22Rv1 (cell line): ENCODE measurements around the gene TSHZ1.

ENCODE experiments used
- ZFX ChIP-seq: fragments of 450-650 bp; IDR thresholded peaks from 2 replicates; pipeline ENCODE4 v1.6.1; 2017; ENCODE audit warnings: antibody characterized with exemption, borderline replicate concordance
- TF ChIP-seq, protein P1 (sequence below): fragments of 450-650 bp; IDR thresholded peaks from 2 replicates; pipeline ENCODE4 v1.5.1; 2017; ENCODE audit warnings: mild to moderate bottlenecking

GRCh38 chr18:75264195-75264594 lies 53.6 kb downstream of the TSHZ1 start:
- TF ChIP-seq, protein P1, sequence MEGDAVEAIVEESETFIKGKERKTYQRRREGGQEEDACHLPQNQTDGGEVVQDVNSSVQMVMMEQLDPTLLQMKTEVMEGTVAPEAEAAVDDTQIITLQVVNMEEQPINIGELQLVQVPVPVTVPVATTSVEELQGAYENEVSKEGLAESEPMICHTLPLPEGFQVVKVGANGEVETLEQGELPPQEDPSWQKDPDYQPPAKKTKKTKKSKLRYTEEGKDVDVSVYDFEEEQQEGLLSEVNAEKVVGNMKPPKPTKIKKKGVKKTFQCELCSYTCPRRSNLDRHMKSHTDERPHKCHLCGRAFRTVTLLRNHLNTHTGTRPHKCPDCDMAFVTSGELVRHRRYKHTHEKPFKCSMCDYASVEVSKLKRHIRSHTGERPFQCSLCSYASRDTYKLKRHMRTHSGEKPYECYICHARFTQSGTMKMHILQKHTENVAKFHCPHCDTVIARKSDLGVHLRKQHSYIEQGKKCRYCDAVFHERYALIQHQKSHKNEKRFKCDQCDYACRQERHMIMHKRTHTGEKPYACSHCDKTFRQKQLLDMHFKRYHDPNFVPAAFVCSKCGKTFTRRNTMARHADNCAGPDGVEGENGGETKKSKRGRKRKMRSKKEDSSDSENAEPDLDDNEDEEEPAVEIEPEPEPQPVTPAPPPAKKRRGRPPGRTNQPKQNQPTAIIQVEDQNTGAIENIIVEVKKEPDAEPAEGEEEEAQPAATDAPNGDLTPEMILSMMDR, result no peak
- no peak for TF ChIP-seq ZFX
